K562 (cell line): ENCODE results near the gene ALG12. TPM values are rescaled to one million over a fixed set of nuclear protein-coding genes. Genes with fewer than 3 reads are reported as not detected.

Experiments
- DPF2 ChIP-seq: fragments of 450-650 bp; IDR thresholded peaks from 2 replicates; pipeline ENCODE4 v1.6.1; 2016
- EGR1 ChIP-seq: fragments of 450-650 bp; conservative IDR thresholded peaks from 2 replicates; pipeline ENCODE4 v1.6.1; 2017; ENCODE audit warnings: mild to moderate bottlenecking
- FOXA1 ChIP-seq: fragments of 450-650 bp; IDR thresholded peaks from 2 replicates; pipeline ENCODE4 v1.6.1; 2016; ENCODE audit warnings: mild to moderate bottlenecking, borderline replicate concordance
- FOXK2 ChIP-seq, 2 experiments: fragments of 450-650 bp; IDR thresholded peaks in 1 of 2; conservative IDR thresholded peaks in 1 of 2; 2 replicates each; pipeline ENCODE4 v1.6.1; 2016; ENCODE audit warnings: low read depth in 2 of 2, mild to moderate bottlenecking in 1 of 2
- HDAC1 ChIP-seq, 2 experiments: fragments of 450-650 bp; IDR thresholded peaks; 2 replicates each; pipeline ENCODE4 v1.6.1; 2016 to 2017; ENCODE audit warnings: inconsistent platforms in 1 of 2, mild to moderate bottlenecking in 1 of 2, moderate library complexity in 1 of 2
- KAT2B ChIP-seq: IDR thresholded peaks from one replicate; pipeline ENCODE4 v1.6.1; 2012; ENCODE audit warnings: low read depth, mild to moderate bottlenecking, control low read depth, inconsistent platforms, low read length, moderate library complexity
- KDM5B ChIP-seq: fragments of 200-600 bp; sonication (generic); IDR thresholded peaks from 2 replicates; pipeline ENCODE4 v1.6.1; 2012; ENCODE audit warnings: low read depth, mild to moderate bottlenecking, moderate library complexity, low read length, control low read depth, inconsistent platforms; ENCODE audit not compliant: insufficient replicate concordance
- MTF1 ChIP-seq: fragments of 250-450 bp; sonication (Bioruptor Pico); IDR thresholded peaks from 2 replicates; pipeline ENCODE4 v1.9.0; 2021; ENCODE audit warnings: moderate library complexity, mild to moderate bottlenecking, inconsistent platforms, borderline replicate concordance
- MYNN ChIP-seq, 2 experiments: sonication (generic); formaldehyde crosslinking in 1 of 2; IDR thresholded peaks; 2 replicates each; pipeline versions ENCODE4 v1.5.0 to v1.6.1; 2016 to 2020; ENCODE audit warnings: antibody characterized with exemption in 1 of 2, missing genetic modification reagents in 1 of 2
- PHB2 ChIP-seq: fragments of 450-650 bp; IDR thresholded peaks from 2 replicates; pipeline ENCODE4 v1.6.1; 2017; ENCODE audit warnings: low read depth
- PHTF2 ChIP-seq: fragments of 250-450 bp; sonication (Bioruptor Pico); IDR thresholded peaks from 2 replicates; pipeline ENCODE4 v1.5.0; 2021; ENCODE audit warnings: mild to moderate bottlenecking
- SRSF9 ChIP-seq: fragments of 200-400 bp; formaldehyde crosslinking; IDR thresholded peaks from 2 replicates; pipeline ENCODE4 v1.6.1; 2017; ENCODE audit warnings: low read depth, low read length, borderline replicate concordance
- TAL1 ChIP-seq: fragments of 450-650 bp; IDR thresholded peaks from 2 replicates; pipeline ENCODE4 v1.6.1; 2016; ENCODE audit warnings: mild to moderate bottlenecking
- TEAD1 ChIP-seq, 2 experiments: fragments of 450-650 bp in 1 of 2; sonication (generic) in 1 of 2; formaldehyde crosslinking; IDR thresholded peaks; 2 replicates each; pipeline versions ENCODE4 v1.4.0 to v1.8.0; 2020 to 2022; ENCODE audit warnings: mild to moderate bottlenecking in 2 of 2, missing genetic modification reagents in 1 of 2
- ZKSCAN3 ChIP-seq: fragments of 250-450 bp; sonication (Bioruptor Pico); IDR thresholded peaks from 2 replicates; pipeline ENCODE4 v1.4.0; 2020
- ZNF12 ChIP-seq: sonication (generic); formaldehyde crosslinking; IDR thresholded peaks from 2 replicates; pipeline ENCODE4 v1.4.0; 2020; ENCODE audit warnings: mild to moderate bottlenecking, missing genetic modification reagents
- ZNF395 ChIP-seq: fragments of 200-800 bp; sonication (Bioruptor generic); IDR thresholded peaks from 2 replicates; pipeline ENCODE4 v1.6.1; 2017; ENCODE audit warnings: missing genetic modification characterization, missing compliant biosample characterization
- ZNF766 ChIP-seq: fragments of 200-800 bp; sonication (Bioruptor generic); conservative IDR thresholded peaks from 2 replicates; pipeline ENCODE4 v1.6.1; 2016; ENCODE audit warnings: missing genetic modification characterization, missing compliant biosample characterization
- polyA plus RNA-seq, 8 experiments: library from polyadenylated mRNA; depleted of rRNA in 4 of 8; stranded (reverse) in 5 of 8; unstranded in 3 of 8; fragments of >200 nt; fragmentation: Nextera tagmentation in 2 of 8; fragmentation: Illumina TruSeq in 1 of 8; extraction: Ambion mirVana in 2 of 8; extraction: Trizol in 1 of 8; gene quantifications; 2 replicates each; pipeline versions ENCODE4 v1.2.1 to v1.2.3, GENCODE V29; 2011 to 2014; ENCODE audit warnings: inconsistent platforms in 1 of 8, missing spikeins in 1 of 8
- total RNA-seq, 7 experiments: library from RNA; depleted of rRNA in 6 of 7; stranded (reverse); fragments of >200 nt in 6 of 7; fragmentation: Illumina TruSeq in 2 of 7; extraction: Trizol in 2 of 7; gene quantifications; 2 replicates each; pipeline versions ENCODE4 v1.2.1 to v1.2.3, GENCODE V29; 2011 to 2021; ENCODE audit warnings: low replicate concordance in 1 of 7
- TF ChIP-seq, protein P1 (sequence below): fragments of 450-650 bp; formaldehyde crosslinking; IDR thresholded peaks from 2 replicates; pipeline ENCODE4 v1.4.0; 2022; ENCODE audit warnings: mild to moderate bottlenecking, moderate library complexity
- TF ChIP-seq, protein P2 (sequence below): fragments of 250-450 bp; sonication (Bioruptor Pico); IDR thresholded peaks from 2 replicates; pipeline ENCODE4 v1.9.0; 2021; ENCODE audit warnings: mild to moderate bottlenecking
- TF ChIP-seq, protein P3 (sequence below): fragments of 250-450 bp; sonication (Bioruptor Pico); IDR thresholded peaks from 2 replicates; pipeline ENCODE4 v1.5.1; 2021; ENCODE audit warnings: mild to moderate bottlenecking

Gene ALG12
- total and polyA plus RNA-seq, 9 of the 15 experiments (the other 6 are each of a cell fraction or from before 2014, with no cell fraction given), result 0.20 to 8.5 (median 3.4) TPM

GRCh38 chr22:49936018-49936972 is 18.1 kb upstream of the ALG12 start (continued):
- TF ChIP-seq PHB2, result no peak
- no peak for TF ChIP-seq FOXA1
- no peak for TF ChIP-seq KDM5B
- TF ChIP-seq, protein P1, sequence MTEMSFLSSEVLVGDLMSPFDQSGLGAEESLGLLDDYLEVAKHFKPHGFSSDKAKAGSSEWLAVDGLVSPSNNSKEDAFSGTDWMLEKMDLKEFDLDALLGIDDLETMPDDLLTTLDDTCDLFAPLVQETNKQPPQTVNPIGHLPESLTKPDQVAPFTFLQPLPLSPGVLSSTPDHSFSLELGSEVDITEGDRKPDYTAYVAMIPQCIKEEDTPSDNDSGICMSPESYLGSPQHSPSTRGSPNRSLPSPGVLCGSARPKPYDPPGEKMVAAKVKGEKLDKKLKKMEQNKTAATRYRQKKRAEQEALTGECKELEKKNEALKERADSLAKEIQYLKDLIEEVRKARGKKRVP (CRISPR knock-in tag), result no peak
- no peak for TF ChIP-seq ZNF12 (CRISPR knock-in tag)
- TF ChIP-seq, protein P2, sequence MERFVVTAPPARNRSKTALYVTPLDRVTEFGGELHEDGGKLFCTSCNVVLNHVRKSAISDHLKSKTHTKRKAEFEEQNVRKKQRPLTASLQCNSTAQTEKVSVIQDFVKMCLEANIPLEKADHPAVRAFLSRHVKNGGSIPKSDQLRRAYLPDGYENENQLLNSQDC, result no peak
- TF ChIP-seq ZNF395 (CRISPR knock-in tag), result no peak
- TF ChIP-seq HDAC1 (IDR thresholded peaks at IDR 0.05), result no peak
- TF ChIP-seq MTF1 (CRISPR knock-in tag), result no peak
- TF ChIP-seq DPF2, result peak; percentile 59; the same call in 1 of the 2 replicates
- TF ChIP-seq SRSF9, result no peak
- no peak for TF ChIP-seq TEAD1 (CRISPR knock-in tag; IDR thresholded peaks at IDR 0.05)
- TF ChIP-seq ZNF766 (CRISPR knock-in tag), result no peak
- peak; percentile 93 for TF ChIP-seq EGR1
- no peak for TF ChIP-seq KAT2B
- TF ChIP-seq FOXK2 (conservative IDR thresholded peaks at IDR 0.05 in 1 of 2, IDR thresholded peaks at IDR 0.05 in 1 of 2; ENCODE audit: low read depth in 2 of 2), result no peak
- no peak for TF ChIP-seq TAL1
- TF ChIP-seq, protein P3, sequence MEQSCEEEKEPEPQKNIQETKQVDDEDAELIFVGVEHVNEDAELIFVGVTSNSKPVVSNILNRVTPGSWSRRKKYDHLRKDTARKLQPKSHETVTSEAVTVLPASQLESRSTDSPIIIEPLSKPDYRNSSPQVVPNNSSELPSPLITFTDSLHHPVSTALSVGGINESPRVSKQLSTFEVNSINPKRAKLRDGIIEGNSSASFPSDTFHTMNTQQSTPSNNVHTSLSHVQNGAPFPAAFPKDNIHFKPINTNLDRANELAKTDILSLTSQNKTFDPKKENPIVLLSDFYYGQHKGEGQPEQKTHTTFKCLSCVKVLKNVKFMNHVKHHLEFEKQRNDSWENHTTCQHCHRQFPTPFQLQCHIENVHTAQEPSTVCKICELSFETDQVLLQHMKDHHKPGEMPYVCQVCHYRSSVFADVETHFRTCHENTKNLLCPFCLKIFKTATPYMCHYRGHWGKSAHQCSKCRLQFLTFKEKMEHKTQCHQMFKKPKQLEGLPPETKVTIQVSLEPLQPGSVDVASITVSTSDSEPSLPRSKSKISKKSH (CRISPR knock-in tag), result no peak
- TF ChIP-seq PHTF2 (CRISPR knock-in tag), result no peak
- TF ChIP-seq MYNN (IDR thresholded peaks at IDR 0.05), result peak; percentile 41; the same call in 1 of the 2 replicates
- no peak for TF ChIP-seq MYNN (CRISPR knock-in tag; IDR thresholded peaks at IDR 0.05)
- no peak for TF ChIP-seq ZKSCAN3
